OCI-LY7 (cell line): ENCODE results near the gene KRT75.

ENCODE experiments used
- EZH2phosphoT487 ChIP-seq: fragments of 200-600 bp; sonication (generic); IDR thresholded peaks from 2 replicates; pipeline ENCODE4 v1.6.1; 2018; ENCODE audit warnings: low read depth, borderline replicate concordance, mild to moderate bottlenecking, mixed run types, antibody characterized with exemption, low read length, moderate library complexity, mixed read lengths
- TF ChIP-seq, protein P1 (sequence below): fragments of 200-600 bp; sonication (generic); conservative IDR thresholded peaks from 2 replicates; pipeline ENCODE4 v1.5.1; 2014; ENCODE audit warnings: mild to moderate bottlenecking, antibody characterized with exemption, low read length, moderate library complexity, mixed read lengths

- TF ChIP-seq, protein P1, sequence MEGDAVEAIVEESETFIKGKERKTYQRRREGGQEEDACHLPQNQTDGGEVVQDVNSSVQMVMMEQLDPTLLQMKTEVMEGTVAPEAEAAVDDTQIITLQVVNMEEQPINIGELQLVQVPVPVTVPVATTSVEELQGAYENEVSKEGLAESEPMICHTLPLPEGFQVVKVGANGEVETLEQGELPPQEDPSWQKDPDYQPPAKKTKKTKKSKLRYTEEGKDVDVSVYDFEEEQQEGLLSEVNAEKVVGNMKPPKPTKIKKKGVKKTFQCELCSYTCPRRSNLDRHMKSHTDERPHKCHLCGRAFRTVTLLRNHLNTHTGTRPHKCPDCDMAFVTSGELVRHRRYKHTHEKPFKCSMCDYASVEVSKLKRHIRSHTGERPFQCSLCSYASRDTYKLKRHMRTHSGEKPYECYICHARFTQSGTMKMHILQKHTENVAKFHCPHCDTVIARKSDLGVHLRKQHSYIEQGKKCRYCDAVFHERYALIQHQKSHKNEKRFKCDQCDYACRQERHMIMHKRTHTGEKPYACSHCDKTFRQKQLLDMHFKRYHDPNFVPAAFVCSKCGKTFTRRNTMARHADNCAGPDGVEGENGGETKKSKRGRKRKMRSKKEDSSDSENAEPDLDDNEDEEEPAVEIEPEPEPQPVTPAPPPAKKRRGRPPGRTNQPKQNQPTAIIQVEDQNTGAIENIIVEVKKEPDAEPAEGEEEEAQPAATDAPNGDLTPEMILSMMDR: no peak
- TF ChIP-seq EZH2phosphoT487: no peak
Measured at GRCh38 chr12:52427083-52427482, 7.1 kb downstream of the KRT75 start.
